ENCODE measurements around the gene ANKRD28.
"Not testable (repeated sequence)": the region's sequence is repeated elsewhere in the genome, so short reads cannot be mapped to it uniquely, and the experiment has no call there.

The ANKRD28 gene

DNA sequence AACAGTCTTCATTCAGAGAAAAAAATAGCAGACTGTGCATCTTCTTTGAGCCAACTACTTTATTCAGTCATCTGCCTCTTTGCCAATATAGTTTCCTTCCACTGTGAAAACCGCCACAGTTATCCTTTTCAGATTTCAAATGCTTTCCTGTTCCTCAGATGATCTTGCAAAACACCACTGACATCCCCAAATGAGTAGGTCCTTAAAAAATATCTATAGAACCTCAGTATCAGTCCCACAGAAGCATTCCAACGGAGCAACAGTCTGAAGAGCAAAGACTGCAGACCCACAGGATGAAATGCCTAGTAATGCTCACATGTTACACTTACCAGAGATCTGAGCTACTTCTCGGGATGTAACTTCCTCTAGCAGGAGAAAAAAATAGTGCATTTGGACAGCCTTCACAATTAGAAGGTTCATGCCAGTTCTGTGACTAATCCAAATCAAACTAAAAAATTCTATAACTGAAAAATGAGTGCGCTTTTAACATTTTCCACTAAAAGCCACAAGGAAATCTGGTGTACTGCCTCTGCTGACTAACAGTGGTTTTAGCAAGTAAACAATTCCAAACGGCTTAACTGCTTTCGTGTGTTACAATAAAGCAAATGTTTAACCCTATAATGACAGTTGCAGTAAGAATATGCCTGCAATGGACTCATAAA lies at the start of gene ANKRD28:
ANKRD28 (minus strand) TSS at position 338 of the 662 bp plus-strand sequence. CDS start 1,458 bp downstream, outside the sequence.
- TF ChIP-seq, protein P1, sequence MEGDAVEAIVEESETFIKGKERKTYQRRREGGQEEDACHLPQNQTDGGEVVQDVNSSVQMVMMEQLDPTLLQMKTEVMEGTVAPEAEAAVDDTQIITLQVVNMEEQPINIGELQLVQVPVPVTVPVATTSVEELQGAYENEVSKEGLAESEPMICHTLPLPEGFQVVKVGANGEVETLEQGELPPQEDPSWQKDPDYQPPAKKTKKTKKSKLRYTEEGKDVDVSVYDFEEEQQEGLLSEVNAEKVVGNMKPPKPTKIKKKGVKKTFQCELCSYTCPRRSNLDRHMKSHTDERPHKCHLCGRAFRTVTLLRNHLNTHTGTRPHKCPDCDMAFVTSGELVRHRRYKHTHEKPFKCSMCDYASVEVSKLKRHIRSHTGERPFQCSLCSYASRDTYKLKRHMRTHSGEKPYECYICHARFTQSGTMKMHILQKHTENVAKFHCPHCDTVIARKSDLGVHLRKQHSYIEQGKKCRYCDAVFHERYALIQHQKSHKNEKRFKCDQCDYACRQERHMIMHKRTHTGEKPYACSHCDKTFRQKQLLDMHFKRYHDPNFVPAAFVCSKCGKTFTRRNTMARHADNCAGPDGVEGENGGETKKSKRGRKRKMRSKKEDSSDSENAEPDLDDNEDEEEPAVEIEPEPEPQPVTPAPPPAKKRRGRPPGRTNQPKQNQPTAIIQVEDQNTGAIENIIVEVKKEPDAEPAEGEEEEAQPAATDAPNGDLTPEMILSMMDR (conservative IDR thresholded peaks at IDR 0.05), result peak; percentile 59
- H3K27ac ChIP-seq, result peak within 1 kb of the TSS; percentile 79

DNA sequence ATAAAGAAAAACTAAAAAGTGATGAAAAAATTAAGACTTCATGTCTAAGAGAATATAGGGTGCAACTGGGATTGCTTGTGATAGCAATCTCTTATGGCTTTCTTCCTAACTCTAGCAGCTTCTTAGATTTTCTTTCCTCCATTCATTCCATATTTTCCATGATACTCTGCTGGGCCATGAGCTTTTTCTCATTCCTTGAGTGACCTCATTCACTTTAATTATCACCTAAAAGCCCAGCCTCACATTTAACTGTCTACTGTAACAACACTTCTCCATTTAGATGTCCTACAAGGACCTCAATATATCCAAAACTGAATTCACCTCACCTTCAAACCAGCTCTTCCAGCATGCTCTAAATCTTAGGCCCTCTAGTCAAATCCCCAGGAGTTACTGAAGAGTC lies 49.5 kb upstream of the ANKRD28 start:
- TF ChIP-seq, protein P1 (conservative IDR thresholded peaks at IDR 0.05), result no peak
- H3K27ac ChIP-seq, result no peak overlapping the region

DNA sequence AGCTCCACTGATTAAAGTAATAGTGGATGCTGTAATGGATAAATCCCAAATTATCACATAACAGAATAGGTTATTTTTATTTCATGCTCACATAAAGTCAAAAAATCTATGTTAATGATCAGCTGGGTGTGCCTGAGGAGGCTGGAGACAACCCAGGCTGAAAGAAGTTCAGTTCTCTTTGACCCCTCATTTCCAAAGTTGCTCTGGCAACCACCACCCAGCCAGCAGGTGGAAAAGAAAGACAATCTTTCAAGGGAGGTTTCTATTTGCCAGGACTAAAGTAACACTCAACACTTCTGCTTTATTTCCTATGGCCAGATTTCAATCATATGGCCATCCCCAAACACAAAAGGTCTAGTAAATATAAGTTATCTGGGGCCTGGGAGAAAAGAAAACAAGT lies 48.8 kb upstream of the ANKRD28 start:
- H3K27ac ChIP-seq, result no peak overlapping the region
- TF ChIP-seq, protein P1 (conservative IDR thresholded peaks at IDR 0.05), result no peak

DNA sequence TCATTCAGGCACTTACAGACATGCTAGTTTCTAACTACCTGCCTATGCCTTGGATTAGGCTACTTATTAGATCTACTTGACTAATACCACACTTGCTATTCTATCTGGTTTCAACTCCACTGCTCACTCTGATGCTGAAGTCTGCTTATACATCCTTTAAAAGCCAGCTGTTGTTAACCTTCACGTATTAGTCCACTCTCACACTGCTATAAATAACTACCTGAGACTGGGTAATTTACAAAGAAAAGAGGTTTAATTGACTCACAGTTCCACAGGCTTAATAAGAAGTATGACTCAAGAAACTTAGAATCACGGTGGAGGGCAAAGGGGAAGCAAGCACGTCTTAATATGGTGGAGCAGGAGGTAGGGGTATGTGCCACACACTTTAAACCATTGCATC lies 47.7 kb upstream of the ANKRD28 start:
- TF ChIP-seq, protein P1 (conservative IDR thresholded peaks at IDR 0.05), result no peak
- no peak overlapping the region for H3K27ac ChIP-seq

DNA sequence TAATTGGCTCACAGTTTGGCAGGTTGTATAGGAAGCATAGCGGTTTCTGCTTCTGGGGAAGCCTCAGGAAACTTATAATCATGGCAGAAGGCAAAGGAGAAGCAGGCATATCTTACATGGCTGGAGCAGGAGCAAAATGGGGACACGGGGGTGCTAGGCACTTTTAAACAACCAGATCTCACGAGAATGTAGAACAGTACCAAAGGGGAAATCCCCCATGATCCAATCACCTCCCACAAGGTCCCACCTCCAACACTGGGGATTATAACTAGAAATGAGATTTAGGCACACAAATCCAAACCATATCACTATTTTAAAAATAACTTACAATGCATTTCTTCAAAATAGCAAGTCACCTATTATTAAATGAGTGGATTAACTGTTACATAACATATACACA lies 47.1 kb upstream of the ANKRD28 start:
- TF ChIP-seq, protein P1 (conservative IDR thresholded peaks at IDR 0.05), result no peak
- H3K27ac ChIP-seq, result no peak overlapping the region

DNA sequence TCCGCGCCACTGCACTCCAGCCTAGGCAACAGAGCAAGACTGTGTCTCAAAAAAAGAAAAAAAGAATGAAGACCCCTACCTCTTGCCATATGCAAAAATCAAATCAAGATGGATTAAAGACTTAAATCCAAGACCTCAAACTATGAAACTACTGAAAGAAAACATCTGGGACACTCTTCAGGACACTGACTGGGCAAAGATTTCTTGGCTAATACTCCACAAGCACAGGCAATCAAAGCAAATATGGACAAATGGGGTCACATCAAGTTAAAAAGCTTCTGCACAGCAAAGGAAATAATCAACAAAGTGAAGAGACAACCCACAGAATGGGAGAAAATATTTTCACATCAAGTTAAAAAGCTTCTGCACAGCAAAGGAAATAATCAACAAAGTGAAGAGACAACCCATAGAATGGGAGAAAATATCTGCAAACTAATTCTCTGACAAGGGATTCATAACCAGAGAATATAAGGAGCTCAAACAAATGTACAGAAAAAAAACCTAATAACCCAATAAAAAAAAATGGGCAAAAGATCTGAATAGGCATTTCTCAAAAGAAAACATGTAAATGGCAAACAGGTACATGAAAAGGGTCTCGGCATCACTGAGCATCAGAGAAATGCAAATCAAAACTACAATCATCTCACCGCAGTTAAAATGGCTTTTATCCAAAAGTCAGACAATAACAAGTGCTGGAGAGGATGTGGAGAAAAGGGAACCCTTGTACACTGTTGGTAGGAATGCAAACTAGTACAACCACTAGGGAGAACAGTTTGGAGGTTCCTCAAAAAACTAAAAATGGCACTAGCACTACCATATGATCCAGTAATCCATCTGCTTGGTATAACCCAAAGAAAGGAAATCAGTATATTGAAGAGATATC lies 43.6 kb upstream of the ANKRD28 start:
- not testable (repeated sequence) for H3K27ac ChIP-seq

DNA sequence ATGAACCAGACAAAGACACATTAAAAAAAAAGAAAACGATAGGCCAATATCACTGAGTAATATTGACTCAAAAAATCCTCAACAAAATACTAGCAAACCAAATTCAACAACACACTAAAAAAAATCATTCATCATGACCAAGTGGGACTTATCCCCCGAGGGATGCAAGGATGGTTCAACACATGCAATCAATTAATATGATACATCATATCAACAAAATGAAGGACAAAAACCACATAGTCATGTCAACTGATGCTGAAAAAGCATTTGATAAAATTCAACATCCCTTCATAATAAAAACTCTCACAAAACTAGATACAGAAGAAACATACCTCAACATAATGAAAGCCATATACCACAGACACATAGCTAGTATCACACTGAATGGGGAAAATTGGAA lies 41.8 kb upstream of the ANKRD28 start:
- TF ChIP-seq, protein P1 (conservative IDR thresholded peaks at IDR 0.05), result no peak

DNA sequence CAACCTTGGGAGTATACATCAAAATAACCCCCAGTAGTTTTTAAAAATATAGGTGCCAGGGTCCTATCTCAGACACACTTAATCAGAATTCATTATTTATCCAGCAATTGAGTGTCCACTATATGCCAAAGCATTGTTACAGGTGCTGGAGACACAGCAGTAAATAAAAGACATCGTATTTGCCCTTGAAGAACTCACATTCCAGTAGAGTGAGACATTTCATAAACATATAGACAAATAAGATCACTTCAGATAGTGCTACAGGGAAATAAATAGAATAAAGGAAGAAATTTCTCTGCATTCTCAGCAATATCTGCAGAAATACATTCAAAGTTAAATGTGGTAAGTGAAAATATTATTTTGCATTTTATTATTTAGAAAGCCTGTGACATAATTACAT lies 34.1 kb upstream of the ANKRD28 start:
- TF ChIP-seq, protein P1 (conservative IDR thresholded peaks at IDR 0.05), result no peak
- no peak overlapping the region for H3K27ac ChIP-seq

More for the DNA sequence above, 41.8 kb upstream of the ANKRD28 start:
- H3K27ac ChIP-seq, result no peak overlapping the region

Data from VCaP (cell line).